Measurements from ENCODE around the gene KRT2. TPM values are rescaled to one million over a fixed set of nuclear protein-coding genes. Genes with fewer than 3 reads are reported as not detected.

Gene KRT2
- total RNA-seq, 1 experiment from 2014 or later = not detected

GRCh38 chr12:52648012-52648550 is 3.9 kb downstream of the KRT2 start:
- TF ChIP-seq CTCF (IDR thresholded peaks at IDR 0.05; ENCODE audit: unreplicated experiment) = no peak
- Mint-ChIP-seq H3K4me3 (ENCODE audit: unreplicated experiment) (no peak overlapping the region), H3K27me3 (ENCODE audit: insufficient read depth, unreplicated experiment) (peaks cover 30% of the 10 kb centered on the region), H3K4me1 (ENCODE audit: insufficient read depth, unreplicated experiment) (no peaks in the 10 kb centered on the region), H3K27ac (ENCODE audit: low read depth, unreplicated experiment) (no peak overlapping the region), H3K9me3 (ENCODE audit: unreplicated experiment) (no peaks in the 10 kb centered on the region), H3K36me3 (ENCODE audit: insufficient read depth, unreplicated experiment) (no peaks in the 10 kb centered on the region)
- intact Hi-C loops (cut with micrococcal nuclease) = no loop called here
- CTCF ChIA-PET = interaction anchor here (0.7 kb wide), 1 partner anchor 126 kb away, joined by 3 read pairs; no protein-coding TSS in a partner anchor
- DNase-seq (ENCODE audit: unreplicated experiment) = no peak
- POLR2A ChIA-PET = no interaction called here
- BruUV-seq (replicated peaks) = no TSS peak

- intact Hi-C loops (cut with micrococcal nuclease) = no loop called here
- CTCF ChIA-PET = interaction anchor here (0.7 kb wide), 2 partner anchors 8 to 127 kb away, joined by 3 to 4 read pairs; no protein-coding TSS in a partner anchor
- Mint-ChIP-seq H3K4me3 (ENCODE audit: unreplicated experiment) (no peak overlapping the region), H3K9me3 (ENCODE audit: unreplicated experiment) (no peaks in the 10 kb centered on the region), H3K27ac (ENCODE audit: low read depth, unreplicated experiment) (no peak overlapping the region), H3K27me3 (ENCODE audit: insufficient read depth, unreplicated experiment) (peaks cover 29% of the 10 kb centered on the region), H3K36me3 (ENCODE audit: insufficient read depth, unreplicated experiment) (no peaks in the 10 kb centered on the region), H3K4me1 (ENCODE audit: insufficient read depth, unreplicated experiment) (no peaks in the 10 kb centered on the region)
- TF ChIP-seq CTCF (IDR thresholded peaks at IDR 0.05; ENCODE audit: unreplicated experiment) = no peak
- POLR2A ChIA-PET = no interaction called here
- no TSS peak for BruUV-seq (replicated peaks)
- DNase-seq (ENCODE audit: unreplicated experiment) = no peak
These were observed 4.4 kb downstream of the KRT2 start for GRCh38 chr12:52647601-52648000.

GRCh38 chr12:52646613-52647012 is 5.4 kb downstream of the KRT2 start:
- Mint-ChIP-seq H3K27ac (ENCODE audit: low read depth, unreplicated experiment) (no peak overlapping the region), H3K36me3 (ENCODE audit: insufficient read depth, unreplicated experiment) (no peaks in the 10 kb centered on the region), H3K4me1 (ENCODE audit: insufficient read depth, unreplicated experiment) (no peaks in the 10 kb centered on the region), H3K9me3 (ENCODE audit: unreplicated experiment) (no peaks in the 10 kb centered on the region), H3K27me3 (ENCODE audit: insufficient read depth, unreplicated experiment) (peaks cover 33% of the 10 kb centered on the region), H3K4me3 (ENCODE audit: unreplicated experiment) (no peak overlapping the region)
- ChIA-PET POLR2A (no interaction called here), CTCF (interaction anchor here (0.7 kb wide), 1 partner anchor 9 kb away, joined by 4 read pairs; no protein-coding TSS in a partner anchor)
- no peak for TF ChIP-seq CTCF (IDR thresholded peaks at IDR 0.05; ENCODE audit: unreplicated experiment)
- no TSS peak for BruUV-seq (replicated peaks)
- no peak for DNase-seq (ENCODE audit: unreplicated experiment)
- intact Hi-C loops (cut with micrococcal nuclease) = no loop called here

- DNase-seq (ENCODE audit: unreplicated experiment) = no peak
- ChIA-PET CTCF (no interaction called here), POLR2A (interaction anchor here (0.6 kb wide), 1 partner anchor 540 kb away, joined by 3 read pairs; no protein-coding TSS in a partner anchor)
- TF ChIP-seq CTCF (IDR thresholded peaks at IDR 0.05; ENCODE audit: unreplicated experiment) = no peak
- no TSS peak for BruUV-seq (replicated peaks)
- no peak overlapping the region for H3K4me3 Mint-ChIP-seq (ENCODE audit: unreplicated experiment)
- no peaks in the 10 kb centered on the region for H3K4me1 Mint-ChIP-seq (ENCODE audit: insufficient read depth, unreplicated experiment)
- no peaks in the 10 kb centered on the region for H3K36me3 Mint-ChIP-seq (ENCODE audit: insufficient read depth, unreplicated experiment)
- no peaks in the 10 kb centered on the region for H3K9me3 Mint-ChIP-seq (ENCODE audit: unreplicated experiment)
- intact Hi-C loops (cut with micrococcal nuclease) = no loop called here
- peaks cover 39% of the 10 kb centered on the region for H3K27me3 Mint-ChIP-seq (ENCODE audit: insufficient read depth, unreplicated experiment)
- H3K27ac Mint-ChIP-seq (ENCODE audit: low read depth, unreplicated experiment) = no peak overlapping the region
These were observed 6.0 kb downstream of the KRT2 start for GRCh38 chr12:52645982-52646381.
